MM.1S (cell line): ENCODE data around the gene NFATC3.
A peak's percentile ranks its signal among the peaks of the same experiment; 100 is the strongest.

Experiments
- DNase-seq: peaks from one replicate; pipeline ENCODE4 v3.0.0-alpha.2; 2015
- H2AFZ ChIP-seq: fragments of 300-600 bp; sonication (generic); 2 replicates; pipeline ENCODE4 v1.6.0; 2016; ENCODE audit warnings: antibody characterized with exemption, low read length
- H3F3A ChIP-seq: fragments of 300-600 bp; sonication (generic); 2 replicates; pipeline ENCODE4 v1.6.1; 2016; ENCODE audit warnings: mild to moderate bottlenecking, antibody characterized with exemption, low read length, moderate library complexity, mixed read lengths; ENCODE audit not compliant: insufficient read depth
- H3K27ac ChIP-seq: fragments of 300-600 bp; sonication (generic); 2 replicates; pipeline ENCODE4 v1.5.1; 2016; ENCODE audit warnings: mild to moderate bottlenecking, low read length
- H3K27me3 ChIP-seq: fragments of 300-600 bp; sonication (generic); replicated peaks from 2 replicates; pipeline ENCODE4 v1.6.0; 2016; ENCODE audit warnings: low read length; ENCODE audit not compliant: insufficient read depth
- H3K36me3 ChIP-seq: fragments of 300-600 bp; sonication (generic); replicated peaks from 2 replicates; pipeline ENCODE4 v1.6.1; 2016; ENCODE audit warnings: mild to moderate bottlenecking, low read length, mixed read lengths; ENCODE audit not compliant: insufficient read depth
- H3K4me1 ChIP-seq: fragments of 300-600 bp; sonication (generic); 2 replicates; pipeline ENCODE4 v1.6.1; 2016; ENCODE audit warnings: low read length, mixed read lengths
- H3K4me2 ChIP-seq: fragments of 300-600 bp; sonication (generic); 2 replicates; pipeline ENCODE4 v1.6.0; 2016; ENCODE audit warnings: low read depth, low read length
- H3K4me3 ChIP-seq: fragments of 300-600 bp; sonication (generic); 2 replicates; pipeline ENCODE4 v1.5.1; 2016; ENCODE audit warnings: low read length, mixed read lengths
- H3K79me2 ChIP-seq: fragments of 300-600 bp; sonication (generic); 2 replicates; pipeline ENCODE4 v1.6.1; 2016; ENCODE audit warnings: mixed run types, low read length, mixed read lengths
- H3K9ac ChIP-seq: fragments of 300-600 bp; sonication (generic); 2 replicates; pipeline ENCODE4 v1.6.1; 2016; ENCODE audit warnings: low read length, mixed read lengths
- H3K9me2 ChIP-seq: fragments of 300-600 bp; sonication (generic); replicated peaks from 2 replicates; pipeline ENCODE4 v1.6.1; 2016; ENCODE audit warnings: mild to moderate bottlenecking, low read length, mixed read lengths; ENCODE audit not compliant: insufficient read depth
- H3K9me3 ChIP-seq: fragments of 300-600 bp; sonication (generic); replicated peaks from 2 replicates; pipeline ENCODE4 v1.6.1; 2016; ENCODE audit warnings: mild to moderate bottlenecking, low read length, mixed read lengths; ENCODE audit not compliant: insufficient read depth
- H4K20me1 ChIP-seq: fragments of 300-600 bp; sonication (generic); 2 replicates; pipeline ENCODE4 v1.6.1; 2016; ENCODE audit warnings: mild to moderate bottlenecking, low read length, moderate library complexity, mixed read lengths; ENCODE audit not compliant: insufficient read depth
- EZH2 ChIP-seq: fragments of 300-600 bp; sonication (generic); optimal IDR thresholded peaks from 2 replicates; pipeline ENCODE3; 2017; ENCODE audit warnings: low read depth, mild to moderate bottlenecking, antibody characterized with exemption, low read length, mixed read lengths
- EZH2phosphoT487 ChIP-seq: fragments of 300-600 bp; sonication (generic); IDR thresholded peaks from 2 replicates; pipeline ENCODE4 v1.6.1; 2018; ENCODE audit warnings: antibody characterized with exemption, low read length
- TF ChIP-seq, protein P1 (sequence below): fragments of 300-600 bp; sonication (generic); IDR thresholded peaks from 2 replicates; pipeline ENCODE4 v1.5.1; 2016; ENCODE audit warnings: antibody characterized with exemption, low read length, mixed read lengths

NFATC3 gene

DNA sequence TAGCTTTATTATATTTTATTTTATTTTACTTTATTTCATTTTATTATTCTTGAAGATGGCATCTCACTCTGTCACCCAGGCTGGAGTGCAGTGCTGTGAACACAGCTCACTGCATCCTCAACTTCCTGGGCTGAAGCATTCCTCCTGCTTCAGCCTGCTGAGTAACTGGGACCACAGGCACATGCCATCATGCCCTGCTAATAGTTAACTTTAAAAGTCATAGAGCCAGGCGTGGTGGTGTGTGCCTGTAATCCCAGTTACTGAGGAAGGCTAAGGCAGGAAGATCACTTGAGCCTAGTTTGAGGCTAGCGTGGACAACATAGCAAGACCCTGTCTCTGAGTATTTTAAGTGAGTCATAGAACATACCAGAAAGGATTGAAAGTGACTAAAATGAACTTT is 112.1 kb downstream of the NFATC3 start:
- H3K9ac ChIP-seq: no peak overlapping the region
- peaks cover 14% of the 10 kb centered on the region; the same call in 1 of the 2 replicates for H3K4me1 ChIP-seq
- H2AFZ ChIP-seq: no peak overlapping the region
- DNase-seq: no peak
- H3K27me3 ChIP-seq: no peaks in the 10 kb centered on the region
- H3K36me3 ChIP-seq: no peaks in the 10 kb centered on the region
- H3K9me3 ChIP-seq: no peaks in the 10 kb centered on the region
- no peak overlapping the region for H3K4me3 ChIP-seq
- TF ChIP-seq EZH2phosphoT487 (no peak), EZH2 (no peak)
- TF ChIP-seq, protein P1, sequence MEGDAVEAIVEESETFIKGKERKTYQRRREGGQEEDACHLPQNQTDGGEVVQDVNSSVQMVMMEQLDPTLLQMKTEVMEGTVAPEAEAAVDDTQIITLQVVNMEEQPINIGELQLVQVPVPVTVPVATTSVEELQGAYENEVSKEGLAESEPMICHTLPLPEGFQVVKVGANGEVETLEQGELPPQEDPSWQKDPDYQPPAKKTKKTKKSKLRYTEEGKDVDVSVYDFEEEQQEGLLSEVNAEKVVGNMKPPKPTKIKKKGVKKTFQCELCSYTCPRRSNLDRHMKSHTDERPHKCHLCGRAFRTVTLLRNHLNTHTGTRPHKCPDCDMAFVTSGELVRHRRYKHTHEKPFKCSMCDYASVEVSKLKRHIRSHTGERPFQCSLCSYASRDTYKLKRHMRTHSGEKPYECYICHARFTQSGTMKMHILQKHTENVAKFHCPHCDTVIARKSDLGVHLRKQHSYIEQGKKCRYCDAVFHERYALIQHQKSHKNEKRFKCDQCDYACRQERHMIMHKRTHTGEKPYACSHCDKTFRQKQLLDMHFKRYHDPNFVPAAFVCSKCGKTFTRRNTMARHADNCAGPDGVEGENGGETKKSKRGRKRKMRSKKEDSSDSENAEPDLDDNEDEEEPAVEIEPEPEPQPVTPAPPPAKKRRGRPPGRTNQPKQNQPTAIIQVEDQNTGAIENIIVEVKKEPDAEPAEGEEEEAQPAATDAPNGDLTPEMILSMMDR: no peak
- no peak overlapping the region for H3K4me2 ChIP-seq
- no peaks in the 10 kb centered on the region for H3K9me2 ChIP-seq
- H3F3A ChIP-seq: peaks cover 7% of the 10 kb centered on the region
- H3K27ac ChIP-seq: no peak overlapping the region
- H3K79me2 ChIP-seq: peaks cover 9% of the 10 kb centered on the region
- H4K20me1 ChIP-seq: no peaks in the 10 kb centered on the region; the same call in 1 of the 2 replicates

DNA sequence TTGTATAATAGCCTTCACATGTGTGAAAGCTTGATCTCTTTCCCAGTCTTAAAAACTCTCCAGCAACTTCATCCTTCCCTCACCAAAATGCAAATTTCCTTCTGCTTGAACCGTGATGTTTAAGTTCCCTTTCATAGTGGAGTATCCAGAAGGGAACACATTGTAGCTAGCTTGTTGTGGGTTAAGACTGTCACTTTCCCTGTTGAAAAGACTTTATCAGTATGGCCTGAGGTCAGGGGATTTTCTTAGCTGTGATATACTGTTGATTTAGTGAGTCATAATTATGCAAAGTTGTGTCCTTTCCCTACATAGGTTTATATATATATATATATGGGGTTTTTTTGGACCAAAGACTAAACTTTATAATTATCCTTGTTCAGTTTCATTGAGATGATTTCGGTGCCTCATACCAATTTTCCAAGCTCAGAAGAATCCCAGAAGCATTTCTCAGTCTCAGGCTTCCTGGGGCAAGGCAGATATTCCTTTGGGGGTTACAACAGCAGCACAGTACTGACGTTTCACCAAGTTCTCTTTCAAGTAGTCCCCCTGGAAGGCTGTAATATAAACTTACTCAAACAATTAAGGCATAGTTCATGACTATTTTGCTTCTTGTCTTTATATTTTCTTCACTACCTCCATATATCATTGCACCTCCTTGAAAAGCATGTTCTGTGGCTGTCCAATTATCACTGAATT is 115.1 kb downstream of the NFATC3 start:
- no peak for DNase-seq

DNA sequence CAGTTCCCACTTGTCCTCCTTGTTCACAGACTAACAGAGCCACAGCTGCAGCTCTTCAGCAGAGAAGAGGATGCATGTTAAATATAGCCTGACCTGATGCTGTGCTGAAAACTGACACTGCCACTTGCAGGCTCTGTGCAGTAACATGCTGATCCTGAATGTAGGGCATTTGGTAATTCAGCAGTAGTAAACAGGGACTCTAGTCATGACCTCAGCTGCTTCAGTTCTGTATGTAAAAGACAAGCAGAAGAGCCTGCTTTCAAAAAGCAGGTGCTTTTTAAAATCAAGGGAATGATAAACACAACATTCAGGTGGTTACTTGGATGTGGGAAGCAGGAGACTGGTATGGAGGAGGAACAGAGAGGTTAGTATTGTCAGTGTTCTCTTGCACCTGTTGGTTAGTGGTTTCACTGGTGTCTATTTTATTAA is 116.9 kb downstream of the NFATC3 start:
- H3K9ac ChIP-seq: no peak overlapping the region
- no peaks in the 10 kb centered on the region for H3F3A ChIP-seq
- no peak overlapping the region for H3K4me3 ChIP-seq
- no peaks in the 10 kb centered on the region for H3K9me3 ChIP-seq
- peak; percentile 36 for DNase-seq
- no peaks in the 10 kb centered on the region for H3K4me1 ChIP-seq
- no peaks in the 10 kb centered on the region for H3K27me3 ChIP-seq
- no peaks in the 10 kb centered on the region for H3K79me2 ChIP-seq
- H2AFZ ChIP-seq: no peak overlapping the region
- H3K4me2 ChIP-seq: no peak overlapping the region
- no peaks in the 10 kb centered on the region for H3K36me3 ChIP-seq
- no peaks in the 10 kb centered on the region for H3K9me2 ChIP-seq
- no peak for TF ChIP-seq EZH2phosphoT487
- TF ChIP-seq, protein P1: peak; percentile 15
- H4K20me1 ChIP-seq: no peaks in the 10 kb centered on the region
- H3K27ac ChIP-seq: no peak overlapping the region

More for the DNA sequence above, 115.1 kb downstream of the NFATC3 start:
- Histone ChIP-seq H4K20me1 (no peaks in the 10 kb centered on the region), H3K27me3 (no peaks in the 10 kb centered on the region), H3K9me2 (no peaks in the 10 kb centered on the region), H3K36me3 (no peaks in the 10 kb centered on the region), H3K4me3 (no peak overlapping the region), H3K9ac (no peak overlapping the region), H3K79me2 (peaks cover 2% of the 10 kb centered on the region), H3K9me3 (no peaks in the 10 kb centered on the region), H3K4me1 (no peaks in the 10 kb centered on the region), H3F3A (no peaks in the 10 kb centered on the region), H3K4me2 (no peak overlapping the region), H3K27ac (no peak overlapping the region), H2AFZ (no peak overlapping the region)
- no peak for TF ChIP-seq EZH2phosphoT487
- TF ChIP-seq, protein P1: no peak
- no peak for TF ChIP-seq EZH2
